ENCODE measurements around the gene KRT8.

KRT8 gene

GRCh38 chr12:52896190-52897100, 8.4 kb downstream of the KRT8 start:
- no peak overlapping the region for H3K4me3 ChIP-seq (ENCODE audit: low read length)
- DNase-seq (ENCODE audit: low read depth) = no peak
- TF ChIP-seq CTCF (IDR thresholded peaks at IDR 0.05; ENCODE audit: insufficient read depth, low read depth, low read length, missing control alignments) = no peak

GRCh38 chr12:52895726-52896189, 9.1 kb downstream of the KRT8 start:
- DNase-seq (ENCODE audit: low read depth) = no peak
- H3K4me3 ChIP-seq (ENCODE audit: low read length) = no peak overlapping the region
- no peak for TF ChIP-seq CTCF (IDR thresholded peaks at IDR 0.05; ENCODE audit: insufficient read depth, low read depth, low read length, missing control alignments)

- no peak for DNase-seq (ENCODE audit: low read depth)
- no peak for TF ChIP-seq CTCF (IDR thresholded peaks at IDR 0.05; ENCODE audit: insufficient read depth, low read depth, low read length, missing control alignments)
- no peak overlapping the region for H3K4me3 ChIP-seq (ENCODE audit: low read length)
Observed at GRCh38 chr12:52892974-52893373, 11.9 kb downstream of the KRT8 start.

GRCh38 chr12:52892207-52892852, 12.5 kb downstream of the KRT8 start:
- DNase-seq (ENCODE audit: low read depth) = no peak
- H3K4me3 ChIP-seq (ENCODE audit: low read length) = no peak overlapping the region
- no peak for TF ChIP-seq CTCF (IDR thresholded peaks at IDR 0.05; ENCODE audit: insufficient read depth, low read depth, low read length, missing control alignments)

GRCh38 chr12:52891044-52891443, 13.8 kb downstream of the KRT8 start:
- TF ChIP-seq CTCF (IDR thresholded peaks at IDR 0.05; ENCODE audit: insufficient read depth, low read depth, low read length, missing control alignments) = no peak

GRCh38 chr12:52890417-52890816, 14.5 kb downstream of the KRT8 start:
- H3K4me3 ChIP-seq (ENCODE audit: low read length) = no peak overlapping the region
- DNase-seq (ENCODE audit: low read depth) = no peak
- no peak for TF ChIP-seq CTCF (IDR thresholded peaks at IDR 0.05; ENCODE audit: insufficient read depth, low read depth, low read length, missing control alignments)

More at GRCh38 chr12:52891044-52891443, 13.8 kb downstream of the KRT8 start:
- no peak overlapping the region for H3K4me3 ChIP-seq (ENCODE audit: low read length)
- no peak for DNase-seq (ENCODE audit: low read depth)
